Measurements from ENCODE around the gene RBM14.

GRCh38 chr11:66570079-66570849, 46.2 kb upstream of the RBM14 start:
- TF ChIP-seq CTCF (IDR thresholded peaks at IDR 0.05) = no peak
- TF ChIP-seq POLR2A (IDR thresholded peaks at IDR 0.05) = no peak

Measured in body of pancreas (tissue), 4 donors.